Ishikawa (cell line): ENCODE results near the gene PRIMA1.
A peak's percentile ranks its signal among the peaks of the same experiment; 100 is the strongest.

ENCODE experiments used
- CEBPB ChIP-seq: IDR thresholded peaks from 2 replicates; pipeline ENCODE4 v1.6.1; 2012
- CREB1 ChIP-seq: IDR thresholded peaks from 2 replicates; pipeline ENCODE4 v1.6.1; 2012; ENCODE audit warnings: low read depth
- EGR1 ChIP-seq: IDR thresholded peaks from 2 replicates; pipeline ENCODE4 v1.6.1; 2012
- EP300 ChIP-seq: IDR thresholded peaks from 2 replicates; pipeline ENCODE4 v1.6.1; 2012; ENCODE audit warnings: borderline replicate concordance
- FOXM1 ChIP-seq: IDR thresholded peaks from 2 replicates; pipeline ENCODE4 v1.6.1; 2012; ENCODE audit warnings: low read depth, borderline replicate concordance
- NFIC ChIP-seq: IDR thresholded peaks from 2 replicates; pipeline ENCODE4 v1.6.1; 2012
- RAD21 ChIP-seq: IDR thresholded peaks from 2 replicates; pipeline ENCODE4 v1.6.1; 2012; ENCODE audit warnings: low read depth
- TAF1 ChIP-seq: IDR thresholded peaks from 2 replicates; pipeline ENCODE4 v1.6.1; 2012; ENCODE audit warnings: low read depth, mild to moderate bottlenecking
- TCF12 ChIP-seq: IDR thresholded peaks from 2 replicates; pipeline ENCODE4 v1.6.1; 2012; ENCODE audit warnings: low read depth
- TEAD4 ChIP-seq: IDR thresholded peaks from 2 replicates; pipeline ENCODE4 v1.6.1; 2012
- YY1 ChIP-seq: IDR thresholded peaks from 2 replicates; pipeline ENCODE4 v1.6.1; 2012; ENCODE audit warnings: low read depth
- ZBTB7A ChIP-seq: IDR thresholded peaks from 2 replicates; pipeline ENCODE4 v1.6.1; 2012; ENCODE audit warnings: low read depth
- TF ChIP-seq, protein P1 (sequence below): IDR thresholded peaks from 2 replicates; pipeline ENCODE4 v1.6.1; 2012
- TF ChIP-seq, protein P2 (sequence below): IDR thresholded peaks from 2 replicates; pipeline ENCODE4 v1.6.1; 2012; ENCODE audit warnings: low read depth, mild to moderate bottlenecking
- TF ChIP-seq, protein P3 (sequence below): IDR thresholded peaks from 2 replicates; pipeline ENCODE4 v1.6.1; 2012

PRIMA1 gene

DNA sequence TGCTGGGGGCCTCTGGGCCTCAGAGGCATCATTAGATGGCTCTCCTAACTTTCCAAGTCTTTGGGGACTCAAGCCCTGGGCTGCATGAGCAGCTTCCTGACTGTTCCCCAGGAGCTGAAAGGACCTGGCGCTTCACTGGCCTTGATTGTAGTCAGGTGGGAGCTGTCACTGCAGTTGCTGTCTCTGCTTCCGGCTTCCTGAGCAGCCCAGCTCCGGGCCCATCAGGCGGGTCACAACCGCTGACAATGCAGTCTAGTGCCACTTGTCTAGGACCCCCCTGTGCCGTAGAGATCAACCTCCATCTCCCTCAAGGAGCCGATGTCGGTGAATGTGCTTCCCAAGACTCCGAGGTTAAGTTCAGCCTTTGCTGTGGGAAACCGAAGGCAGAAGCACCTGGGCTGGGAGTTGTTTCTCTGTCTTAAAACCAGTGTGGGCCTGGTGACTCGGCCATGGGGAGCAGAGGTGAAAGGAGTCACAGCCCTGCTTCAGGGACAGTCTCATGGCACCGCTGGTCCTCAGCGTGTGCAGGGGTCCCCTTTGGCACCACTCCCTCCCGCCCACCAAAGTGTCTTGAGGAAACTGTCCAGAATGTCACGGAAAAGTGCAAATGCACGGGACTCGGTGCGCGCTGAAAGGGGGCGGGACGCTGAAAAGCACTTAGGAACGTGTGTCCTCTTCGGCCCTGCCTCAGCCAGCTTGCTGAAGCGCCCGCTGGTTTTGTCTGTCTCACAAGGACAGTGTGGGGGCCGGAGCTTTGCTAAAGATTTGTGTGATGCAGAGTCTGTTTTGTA is 44.8 kb downstream of the PRIMA1 start:
- TF ChIP-seq YY1: no peak
- TF ChIP-seq EGR1: no peak
- no peak for TF ChIP-seq FOXM1
- TF ChIP-seq, protein P1, sequence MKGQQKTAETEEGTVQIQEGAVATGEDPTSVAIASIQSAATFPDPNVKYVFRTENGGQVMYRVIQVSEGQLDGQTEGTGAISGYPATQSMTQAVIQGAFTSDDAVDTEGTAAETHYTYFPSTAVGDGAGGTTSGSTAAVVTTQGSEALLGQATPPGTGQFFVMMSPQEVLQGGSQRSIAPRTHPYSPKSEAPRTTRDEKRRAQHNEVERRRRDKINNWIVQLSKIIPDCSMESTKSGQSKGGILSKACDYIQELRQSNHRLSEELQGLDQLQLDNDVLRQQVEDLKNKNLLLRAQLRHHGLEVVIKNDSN: no peak
- TF ChIP-seq RAD21: no peak
- TF ChIP-seq, protein P2, sequence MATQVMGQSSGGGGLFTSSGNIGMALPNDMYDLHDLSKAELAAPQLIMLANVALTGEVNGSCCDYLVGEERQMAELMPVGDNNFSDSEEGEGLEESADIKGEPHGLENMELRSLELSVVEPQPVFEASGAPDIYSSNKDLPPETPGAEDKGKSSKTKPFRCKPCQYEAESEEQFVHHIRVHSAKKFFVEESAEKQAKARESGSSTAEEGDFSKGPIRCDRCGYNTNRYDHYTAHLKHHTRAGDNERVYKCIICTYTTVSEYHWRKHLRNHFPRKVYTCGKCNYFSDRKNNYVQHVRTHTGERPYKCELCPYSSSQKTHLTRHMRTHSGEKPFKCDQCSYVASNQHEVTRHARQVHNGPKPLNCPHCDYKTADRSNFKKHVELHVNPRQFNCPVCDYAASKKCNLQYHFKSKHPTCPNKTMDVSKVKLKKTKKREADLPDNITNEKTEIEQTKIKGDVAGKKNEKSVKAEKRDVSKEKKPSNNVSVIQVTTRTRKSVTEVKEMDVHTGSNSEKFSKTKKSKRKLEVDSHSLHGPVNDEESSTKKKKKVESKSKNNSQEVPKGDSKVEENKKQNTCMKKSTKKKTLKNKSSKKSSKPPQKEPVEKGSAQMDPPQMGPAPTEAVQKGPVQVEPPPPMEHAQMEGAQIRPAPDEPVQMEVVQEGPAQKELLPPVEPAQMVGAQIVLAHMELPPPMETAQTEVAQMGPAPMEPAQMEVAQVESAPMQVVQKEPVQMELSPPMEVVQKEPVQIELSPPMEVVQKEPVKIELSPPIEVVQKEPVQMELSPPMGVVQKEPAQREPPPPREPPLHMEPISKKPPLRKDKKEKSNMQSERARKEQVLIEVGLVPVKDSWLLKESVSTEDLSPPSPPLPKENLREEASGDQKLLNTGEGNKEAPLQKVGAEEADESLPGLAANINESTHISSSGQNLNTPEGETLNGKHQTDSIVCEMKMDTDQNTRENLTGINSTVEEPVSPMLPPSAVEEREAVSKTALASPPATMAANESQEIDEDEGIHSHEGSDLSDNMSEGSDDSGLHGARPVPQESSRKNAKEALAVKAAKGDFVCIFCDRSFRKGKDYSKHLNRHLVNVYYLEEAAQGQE: no peak
- no peak for TF ChIP-seq CREB1
- TF ChIP-seq TCF12: no peak
- TF ChIP-seq EP300: no peak
- TF ChIP-seq ZBTB7A: no peak
- no peak for TF ChIP-seq TEAD4
- TF ChIP-seq TAF1: no peak
- TF ChIP-seq, protein P3, sequence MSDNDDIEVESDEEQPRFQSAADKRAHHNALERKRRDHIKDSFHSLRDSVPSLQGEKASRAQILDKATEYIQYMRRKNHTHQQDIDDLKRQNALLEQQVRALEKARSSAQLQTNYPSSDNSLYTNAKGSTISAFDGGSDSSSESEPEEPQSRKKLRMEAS: no peak

DNA sequence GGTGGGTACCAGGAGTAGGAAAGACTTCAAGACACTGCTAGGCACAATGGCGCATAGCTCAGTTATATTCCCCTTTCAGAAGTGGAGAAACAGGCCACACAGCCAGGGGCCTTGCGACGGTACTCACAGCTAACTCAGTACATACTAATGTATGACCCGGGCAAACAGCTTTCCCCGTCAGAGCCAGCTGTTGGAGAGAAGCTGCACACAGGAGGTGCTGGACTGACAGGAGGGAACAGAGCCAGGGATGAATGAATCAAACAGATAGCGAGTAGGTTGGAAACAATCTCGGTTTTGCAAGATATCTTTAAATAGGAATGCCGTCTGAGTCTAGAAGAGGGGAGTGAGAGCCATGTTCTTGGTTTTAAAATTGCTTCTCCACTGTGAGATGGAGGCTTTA is 45.5 kb downstream of the PRIMA1 start:
- TF ChIP-seq FOXM1: no peak
- TF ChIP-seq, protein P2: no peak
- TF ChIP-seq, protein P3: no peak
- TF ChIP-seq YY1: no peak
- TF ChIP-seq NFIC: no peak
- TF ChIP-seq, protein P1: no peak
- no peak for TF ChIP-seq CEBPB
- TF ChIP-seq TCF12: no peak
- TF ChIP-seq TEAD4: no peak
- no peak for TF ChIP-seq TAF1
- no peak for TF ChIP-seq RAD21
- no peak for TF ChIP-seq ZBTB7A
- no peak for TF ChIP-seq EP300
- TF ChIP-seq EGR1: no peak
- TF ChIP-seq CREB1: no peak

DNA sequence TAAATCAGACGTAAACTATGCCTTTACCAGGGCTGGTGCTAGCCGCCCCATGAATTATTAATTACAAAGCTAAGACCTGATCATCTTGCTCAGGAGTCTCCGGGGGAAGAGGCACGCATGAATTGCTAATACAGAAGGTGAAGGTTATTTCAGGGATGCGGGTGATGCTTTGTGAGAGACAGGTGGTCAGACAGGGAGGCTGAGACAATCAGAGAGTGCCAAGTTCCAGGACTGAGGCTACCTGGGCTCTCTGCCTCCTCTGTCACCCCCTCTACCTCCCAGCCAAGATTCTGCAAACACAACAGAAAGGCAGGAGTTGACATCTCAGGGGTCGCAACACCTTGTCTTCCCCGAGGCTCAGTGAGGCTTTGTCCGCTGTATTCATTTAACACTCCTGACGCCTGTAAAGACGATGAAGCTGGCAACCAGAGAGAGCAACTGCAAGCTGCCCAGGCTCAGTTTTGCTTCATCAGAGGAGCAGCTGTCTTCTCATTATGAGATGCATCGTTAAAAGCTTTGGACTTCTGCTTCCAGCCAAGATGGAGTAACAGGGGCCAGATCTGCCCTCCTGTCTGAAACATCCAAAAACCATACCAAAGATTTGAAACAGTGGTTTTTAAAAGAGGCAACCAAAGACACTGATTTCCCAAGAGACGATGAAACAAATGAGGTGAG is 46.6 kb downstream of the PRIMA1 start:
- TF ChIP-seq CEBPB (no peak), TCF12 (no peak), NFIC (no peak)

DNA sequence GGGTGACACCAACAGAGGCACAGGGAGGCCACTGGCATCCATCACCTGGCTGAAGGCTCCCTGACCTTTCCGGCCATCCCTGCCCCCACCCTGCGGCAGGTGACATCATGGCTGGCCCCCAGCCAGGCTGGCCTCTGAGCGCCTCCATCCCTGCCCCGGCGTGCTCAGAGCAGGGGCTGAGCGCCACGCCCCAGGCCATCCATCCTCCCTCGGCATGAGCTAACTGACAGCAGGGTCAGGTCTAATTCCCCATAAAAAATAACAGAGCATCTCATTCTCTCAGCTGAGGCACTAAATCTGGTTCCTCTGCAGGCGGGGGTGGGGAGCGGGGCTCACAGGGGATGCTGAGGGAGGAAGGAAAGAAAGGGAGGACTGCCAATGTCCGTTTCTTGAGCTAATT is 50.7 kb downstream of the PRIMA1 start:
- TF ChIP-seq, protein P1: no peak
- TF ChIP-seq, protein P3: no peak
- TF ChIP-seq NFIC: peak; percentile 27; the same call in 1 of the 2 replicates

DNA sequence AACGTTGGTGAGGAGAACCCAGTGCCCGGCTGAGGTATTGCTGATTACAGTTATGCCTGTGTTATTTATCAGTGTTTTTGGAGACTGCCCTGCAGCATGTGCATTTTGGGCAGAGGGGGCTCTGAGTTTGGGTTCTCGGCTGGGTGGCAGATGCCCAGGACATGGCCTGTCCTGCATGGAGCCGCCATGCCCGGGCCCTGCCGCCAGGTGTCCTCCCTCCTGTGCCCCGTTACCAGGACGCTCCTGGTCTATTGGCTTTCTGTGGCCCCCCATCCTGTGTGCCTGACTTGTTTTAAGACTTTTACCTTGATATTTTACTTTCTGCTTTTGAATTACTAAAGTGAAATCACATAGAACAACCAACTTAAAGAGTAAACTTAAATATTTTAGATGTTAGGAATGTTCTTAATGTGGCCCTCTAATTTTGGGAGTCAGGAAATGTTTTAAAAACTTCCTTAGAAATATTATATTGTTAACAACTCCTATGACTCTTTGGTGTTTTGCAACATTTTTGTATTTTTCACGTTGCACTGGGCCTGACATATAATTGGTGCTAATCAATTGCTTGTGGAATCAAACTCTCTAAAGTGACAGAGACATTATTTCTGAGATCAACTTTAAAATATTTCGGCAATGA is 51.8 kb downstream of the PRIMA1 start:
- TF ChIP-seq, protein P1: no peak
- TF ChIP-seq ZBTB7A (no peak), TCF12 (no peak), TAF1 (no peak), NFIC (no peak), EGR1 (no peak), FOXM1 (no peak), EP300 (no peak), CEBPB (no peak), RAD21 (no peak), CREB1 (no peak), TEAD4 (no peak), YY1 (no peak)
- TF ChIP-seq, protein P3: no peak
- TF ChIP-seq, protein P2: no peak
